ENCODE results near the gene GBA3. TPM values are rescaled to one million over a fixed set of nuclear protein-coding genes. Genes with fewer than 3 reads are reported as not detected.
A peak's percentile ranks its signal among the peaks of the same experiment; 100 is the strongest.

Gene GBA3
- total and polyA plus RNA-seq, 7 experiments from 2014 or later: not detected

GRCh38 chr4:22686141-22686540 is 6.6 kb upstream of the GBA3 start:
- POLR2A ChIA-PET: no interaction called here
- no peak for ATAC-seq
- Mint-ChIP-seq H3K9me3 (peaks cover 0 to 7% (median 0%) of the 10 kb centered on the region in 11 donors), H3K4me1 (peaks cover 3 to 63% (median 36%) of the 10 kb centered on the region in 7 donors), H3K4me3 (no peak overlapping the region), H3K27ac (no peak overlapping the region), H3K36me3 (peaks cover 0 to 11% (median 0%) of the 10 kb centered on the region in 5 donors), H3K27me3 (no peaks in the 10 kb centered on the region)
- Histone ChIP-seq H3K27me3 (ENCODE audit: control insufficient read depth in 2 of 2, insufficient read depth in 2 of 2, low read length in 2 of 2) (no peaks in the 10 kb centered on the region), H3K36me3 (ENCODE audit: control insufficient read depth in 2 of 3, insufficient read depth in 3 of 3, low read length in 3 of 3) (no peaks in the 10 kb centered on the region), H3K27ac (ENCODE audit: low read depth, low read length) (no peak overlapping the region), H3K4me3 (ENCODE audit: low read length) (no peak overlapping the region), H3K4me1 (ENCODE audit: control insufficient read depth in 2 of 2, insufficient read depth in 2 of 2, low read length in 2 of 2) (no peaks in the 10 kb centered on the region), H3K9me3 (ENCODE audit: control insufficient read depth in 2 of 3, low read length in 3 of 3) (no peaks in the 10 kb centered on the region)
- no peak for DNase-seq
- intact Hi-C loops (cut with micrococcal nuclease): no loop called here
- CTCF ChIA-PET: interaction anchor here (0.6 kb wide), 1 partner anchor 17 kb away, joined by 3 read pairs; no protein-coding TSS in a partner anchor

GRCh38 chr4:22688236-22688635 is 4.5 kb upstream of the GBA3 start:
- ChIA-PET POLR2A (no interaction called here), CTCF (no interaction called here)
- ATAC-seq (no peak), DNase-seq (no peak)
- peaks cover 0 to 7% (median 0%) of the 10 kb centered on the region in 5 donors for H3K27me3 Mint-ChIP-seq
- peaks cover 0 to 7% (median 0%) of the 10 kb centered on the region in 11 donors for H3K9me3 Mint-ChIP-seq
- H3K4me3 ChIP-seq (ENCODE audit: low read length): no peak overlapping the region
- peak overlapping the region in 1 of 9 donors; percentile 60 for H3K27ac Mint-ChIP-seq
- no peak overlapping the region for H3K27ac ChIP-seq (ENCODE audit: low read depth, low read length)
- H3K4me3 Mint-ChIP-seq: no peak overlapping the region
- intact Hi-C loops (cut with micrococcal nuclease): no loop called here
- no peaks in the 10 kb centered on the region for H3K4me1 ChIP-seq (ENCODE audit: control insufficient read depth in 2 of 2, insufficient read depth in 2 of 2, low read length in 2 of 2)
- peaks cover 3 to 51% (median 31%) of the 10 kb centered on the region in 7 donors for H3K4me1 Mint-ChIP-seq
- H3K36me3 ChIP-seq (ENCODE audit: control insufficient read depth in 2 of 3, insufficient read depth in 3 of 3, low read length in 3 of 3): no peaks in the 10 kb centered on the region
- no peaks in the 10 kb centered on the region for H3K27me3 ChIP-seq (ENCODE audit: control insufficient read depth in 2 of 2, insufficient read depth in 2 of 2, low read length in 2 of 2)
- peaks cover 0 to 11% (median 0%) of the 10 kb centered on the region in 5 donors for H3K36me3 Mint-ChIP-seq
- no peaks in the 10 kb centered on the region for H3K9me3 ChIP-seq (ENCODE audit: control insufficient read depth in 2 of 3, low read length in 3 of 3)

- peak overlapping the region in 7 of 9 donors; percentile 36 to 87 (median 60) for H3K27ac Mint-ChIP-seq
- ATAC-seq: peak; percentile 27
These were observed 3.3 kb upstream of the GBA3 start for GRCh38 chr4:22689428-22689827.

GRCh38 chr4:22695029-22695428 is 2.3 kb downstream of the GBA3 start:
- Histone ChIP-seq H3K36me3 (ENCODE audit: control insufficient read depth in 2 of 3, insufficient read depth in 3 of 3, low read length in 3 of 3) (no peaks in the 10 kb centered on the region), H3K27ac (ENCODE audit: low read depth, low read length) (no peak overlapping the region), H3K4me3 (ENCODE audit: low read length) (no peak overlapping the region), H3K4me1 (ENCODE audit: control insufficient read depth in 2 of 2, insufficient read depth in 2 of 2, low read length in 2 of 2) (no peaks in the 10 kb centered on the region), H3K27me3 (ENCODE audit: control insufficient read depth in 2 of 2, insufficient read depth in 2 of 2, low read length in 2 of 2) (no peaks in the 10 kb centered on the region), H3K9me3 (ENCODE audit: control insufficient read depth in 2 of 3, low read length in 3 of 3) (no peaks in the 10 kb centered on the region)
- intact Hi-C loops (cut with micrococcal nuclease): no loop called here
- ATAC-seq: no peak
- Mint-ChIP-seq H3K4me1 (peaks cover 0 to 8% (median 5%) of the 10 kb centered on the region in 7 donors), H3K27ac (no peak overlapping the region), H3K4me3 (no peak overlapping the region), H3K9me3 (peaks cover 0 to 4% (median 0%) of the 10 kb centered on the region in 11 donors), H3K27me3 (peaks cover 0 to 16% (median 0%) of the 10 kb centered on the region in 5 donors), H3K36me3 (no peaks in the 10 kb centered on the region)
- CTCF ChIA-PET: no interaction called here
- POLR2A ChIA-PET: no interaction called here
- DNase-seq: no peak

More at GRCh38 chr4:22689428-22689827, 3.3 kb upstream of the GBA3 start:
- no peaks in the 10 kb centered on the region for H3K9me3 ChIP-seq (ENCODE audit: control insufficient read depth in 2 of 3, low read length in 3 of 3)
- CTCF ChIA-PET: interaction anchor here (5.7 kb wide), 1 partner anchor 281 kb away, joined by 55 read pairs; no protein-coding TSS in a partner anchor
- peak overlapping the region in 5 of 10 donors; percentile 1 to 29 (median 25) for H3K4me3 Mint-ChIP-seq
- H3K4me1 Mint-ChIP-seq: peaks cover 3 to 51% (median 31%) of the 10 kb centered on the region in 7 donors
- peak in 3 of 9 donors; percentile 18 to 25 (median 20) for DNase-seq
- no peaks in the 10 kb centered on the region for H3K36me3 ChIP-seq (ENCODE audit: control insufficient read depth in 2 of 3, insufficient read depth in 3 of 3, low read length in 3 of 3)
- H3K27me3 Mint-ChIP-seq: peaks cover 0 to 10% (median 0%) of the 10 kb centered on the region in 5 donors
- POLR2A ChIA-PET: no interaction called here
- intact Hi-C loops (cut with micrococcal nuclease): no loop called here
- H3K4me1 ChIP-seq (ENCODE audit: control insufficient read depth in 2 of 2, insufficient read depth in 2 of 2, low read length in 2 of 2): no peaks in the 10 kb centered on the region
- H3K36me3 Mint-ChIP-seq: peaks cover 0 to 11% (median 0%) of the 10 kb centered on the region in 5 donors
- no peak overlapping the region for H3K4me3 ChIP-seq (ENCODE audit: low read length)
- H3K9me3 Mint-ChIP-seq: peaks cover 0 to 7% (median 0%) of the 10 kb centered on the region in 11 donors
- H3K27me3 ChIP-seq (ENCODE audit: control insufficient read depth in 2 of 2, insufficient read depth in 2 of 2, low read length in 2 of 2): no peaks in the 10 kb centered on the region
- no peak overlapping the region for H3K27ac ChIP-seq (ENCODE audit: low read depth, low read length)

DNA sequence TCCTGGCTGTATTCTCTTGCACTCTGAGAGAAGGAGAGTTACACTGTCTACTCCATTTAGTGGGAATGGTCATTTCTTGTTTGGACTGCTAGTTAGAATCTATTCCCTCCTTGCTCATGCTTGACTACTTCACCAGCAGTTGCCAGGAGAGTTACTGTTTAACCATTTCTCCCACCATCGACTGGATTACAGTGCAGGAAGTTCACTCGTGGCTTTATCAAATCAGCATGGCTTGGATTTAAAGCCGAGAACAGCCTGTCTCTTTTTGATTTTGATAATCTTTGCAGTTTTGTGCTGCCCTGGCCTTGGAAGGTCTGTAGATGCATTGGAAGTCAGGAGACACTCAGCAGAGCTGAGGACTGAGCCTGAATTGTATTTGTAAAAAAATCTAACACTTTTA is 3.2 kb downstream of the GBA3 start:
- Mint-ChIP-seq H3K36me3 (peaks cover 0 to 7% (median 0%) of the 10 kb centered on the region in 5 donors), H3K4me1 (no peaks in the 10 kb centered on the region), H3K27ac (no peak overlapping the region), H3K9me3 (peaks cover 0 to 13% (median 5%) of the 10 kb centered on the region in 11 donors), H3K27me3 (peaks cover 0 to 16% (median 0%) of the 10 kb centered on the region in 5 donors), H3K4me3 (no peak overlapping the region)
- ATAC-seq (no peak), DNase-seq (no peak)
- POLR2A ChIA-PET: no interaction called here
- no peak overlapping the region for H3K27ac ChIP-seq (ENCODE audit: low read depth, low read length)
- no peaks in the 10 kb centered on the region for H3K36me3 ChIP-seq (ENCODE audit: control insufficient read depth in 2 of 3, insufficient read depth in 3 of 3, low read length in 3 of 3)
- CTCF ChIA-PET: interaction anchor here (0.7 kb wide), 1 partner anchor 287 kb away, joined by 3 read pairs; no protein-coding TSS in a partner anchor
- no peaks in the 10 kb centered on the region for H3K27me3 ChIP-seq (ENCODE audit: control insufficient read depth in 2 of 2, insufficient read depth in 2 of 2, low read length in 2 of 2)
- intact Hi-C loops (cut with micrococcal nuclease): no loop called here
- H3K4me1 ChIP-seq (ENCODE audit: control insufficient read depth in 2 of 2, insufficient read depth in 2 of 2, low read length in 2 of 2): no peaks in the 10 kb centered on the region
- H3K4me3 ChIP-seq (ENCODE audit: low read length): no peak overlapping the region
- peaks cover 0 to 3% (median 0%) of the 10 kb centered on the region in 3 experiments for H3K9me3 ChIP-seq (ENCODE audit: control insufficient read depth in 2 of 3, low read length in 3 of 3)

- intact Hi-C loops (cut with micrococcal nuclease): no loop called here
- Mint-ChIP-seq H3K4me1 (peaks cover 0 to 10% (median 0%) of the 10 kb centered on the region in 7 donors), H3K9me3 (peaks cover 0 to 17% (median 7%) of the 10 kb centered on the region in 11 donors), H3K4me3 (no peak overlapping the region), H3K36me3 (peaks cover 0 to 7% (median 0%) of the 10 kb centered on the region in 5 donors), H3K27ac (no peak overlapping the region), H3K27me3 (peaks cover 0 to 10% (median 6%) of the 10 kb centered on the region in 5 donors)
- H3K27me3 ChIP-seq (ENCODE audit: control insufficient read depth in 2 of 2, insufficient read depth in 2 of 2, low read length in 2 of 2): no peaks in the 10 kb centered on the region
- POLR2A ChIA-PET: no interaction called here
- peaks cover 0 to 4% (median 0%) of the 10 kb centered on the region in 3 experiments for H3K9me3 ChIP-seq (ENCODE audit: control insufficient read depth in 2 of 3, low read length in 3 of 3)
- no peaks in the 10 kb centered on the region for H3K36me3 ChIP-seq (ENCODE audit: control insufficient read depth in 2 of 3, insufficient read depth in 3 of 3, low read length in 3 of 3)
- H3K27ac ChIP-seq (ENCODE audit: low read depth, low read length): no peak overlapping the region
- no peaks in the 10 kb centered on the region for H3K4me1 ChIP-seq (ENCODE audit: control insufficient read depth in 2 of 2, insufficient read depth in 2 of 2, low read length in 2 of 2)
- H3K4me3 ChIP-seq (ENCODE audit: low read length): no peak overlapping the region
- CTCF ChIA-PET: no interaction called here
- ATAC-seq (no peak), DNase-seq (no peak)
These were observed 11.2 kb downstream of the GBA3 start for GRCh38 chr4:22703912-22704311.

- POLR2A ChIA-PET: no interaction called here
- DNase-seq (no peak), ATAC-seq (no peak)
- no peaks in the 10 kb centered on the region for H3K4me1 ChIP-seq (ENCODE audit: control insufficient read depth in 2 of 2, insufficient read depth in 2 of 2, low read length in 2 of 2)
- H3K27ac ChIP-seq (ENCODE audit: low read depth, low read length): no peak overlapping the region
- intact Hi-C loops (cut with micrococcal nuclease): no loop called here
- no peaks in the 10 kb centered on the region for H3K9me3 ChIP-seq (ENCODE audit: control insufficient read depth in 2 of 3, low read length in 3 of 3)
- CTCF ChIA-PET: no interaction called here
- peaks cover 2 to 12% (median 10%) of the 10 kb centered on the region in 5 donors for H3K27me3 Mint-ChIP-seq
- H3K4me3 ChIP-seq (ENCODE audit: low read length): no peak overlapping the region
- no peak overlapping the region for H3K27ac Mint-ChIP-seq
- no peaks in the 10 kb centered on the region for H3K36me3 ChIP-seq (ENCODE audit: control insufficient read depth in 2 of 3, insufficient read depth in 3 of 3, low read length in 3 of 3)
- no peaks in the 10 kb centered on the region for H3K36me3 Mint-ChIP-seq
- H3K9me3 Mint-ChIP-seq: peaks cover 0 to 3% (median 0%) of the 10 kb centered on the region in 11 donors
- peaks cover 0 to 10% (median 0%) of the 10 kb centered on the region in 7 donors for H3K4me1 Mint-ChIP-seq
- no peaks in the 10 kb centered on the region for H3K27me3 ChIP-seq (ENCODE audit: control insufficient read depth in 2 of 2, insufficient read depth in 2 of 2, low read length in 2 of 2)
- no peak overlapping the region for H3K4me3 Mint-ChIP-seq
These were observed 14.7 kb downstream of the GBA3 start for GRCh38 chr4:22707390-22707789.
